Ectodermal cell (in vitro differentiated cells): ENCODE data around the gene KDM5B.

Experiments used
- H3K27ac ChIP-seq: 2 replicates; pipeline ENCODE4 v1.7.0; 2013; ENCODE audit warnings: mild to moderate bottlenecking, low read depth, low read length; ENCODE audit not compliant: insufficient read depth, poor library complexity, severe bottlenecking
- H3K27me3 ChIP-seq: 2 replicates; pipeline ENCODE4 v1.7.0; 2013; ENCODE audit warnings: mild to moderate bottlenecking, low read length; ENCODE audit not compliant: insufficient read depth, control insufficient read depth, poor library complexity, severe bottlenecking
- H3K36me3 ChIP-seq: one replicate; pipeline ENCODE4 v1.7.0; 2013; ENCODE audit warnings: low read length; ENCODE audit not compliant: control insufficient read depth, insufficient read depth
- H3K4me1 ChIP-seq: one replicate; pipeline ENCODE4 v1.7.0; 2013; ENCODE audit warnings: low read length; ENCODE audit not compliant: control insufficient read depth, insufficient read depth
- H3K4me3 ChIP-seq: 2 replicates; pipeline ENCODE4 v1.7.0; 2013; ENCODE audit warnings: low read depth, low read length, control low read depth; ENCODE audit not compliant: insufficient read depth
- H3K9me3 ChIP-seq: 2 replicates; pipeline ENCODE4 v1.7.0; 2013; ENCODE audit warnings: mild to moderate bottlenecking, low read length, moderate library complexity; ENCODE audit not compliant: control insufficient read depth
- WGBS, 2 experiments: methylation state at CpG; one replicate each; pipeline ENCODE4 v1.1.7; 2013; ENCODE audit warnings: missing lambda C conversion rate in 2 of 2; 5-methylcytosine and 5-hydroxymethylcytosine counted together

KDM5B gene

DNA sequence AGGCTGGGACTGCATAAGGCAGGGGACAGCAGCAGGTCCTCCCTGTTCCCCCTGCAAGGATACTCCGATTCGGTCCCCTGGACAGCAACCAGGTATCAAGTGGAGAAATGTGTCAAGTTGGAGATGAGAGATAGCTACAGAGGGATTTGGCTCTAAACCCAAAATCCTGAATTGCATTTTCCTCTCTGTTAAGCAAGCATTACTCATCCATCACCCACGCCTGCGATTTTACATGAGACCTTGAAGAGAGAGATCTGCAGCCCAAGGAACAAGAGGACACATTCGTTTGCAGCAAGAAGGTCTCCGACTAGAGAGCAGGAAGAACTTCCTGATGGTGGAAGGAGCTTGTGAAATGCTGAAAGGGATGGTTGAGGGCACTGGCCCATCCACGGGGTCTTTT lies 119.8 kb downstream of the KDM5B start:
- no peak overlapping the region for H3K27ac ChIP-seq
- 88 to 94% methylated on average over 7 of the region's 7 CpGs for WGBS, 2 experiments
- H3K27me3 ChIP-seq = no peaks in the 10 kb centered on the region
- H3K4me3 ChIP-seq = no peak overlapping the region
- H3K4me1 ChIP-seq = no peaks in the 10 kb centered on the region
- H3K36me3 ChIP-seq = no peaks in the 10 kb centered on the region
- H3K9me3 ChIP-seq = no peaks in the 10 kb centered on the region

DNA sequence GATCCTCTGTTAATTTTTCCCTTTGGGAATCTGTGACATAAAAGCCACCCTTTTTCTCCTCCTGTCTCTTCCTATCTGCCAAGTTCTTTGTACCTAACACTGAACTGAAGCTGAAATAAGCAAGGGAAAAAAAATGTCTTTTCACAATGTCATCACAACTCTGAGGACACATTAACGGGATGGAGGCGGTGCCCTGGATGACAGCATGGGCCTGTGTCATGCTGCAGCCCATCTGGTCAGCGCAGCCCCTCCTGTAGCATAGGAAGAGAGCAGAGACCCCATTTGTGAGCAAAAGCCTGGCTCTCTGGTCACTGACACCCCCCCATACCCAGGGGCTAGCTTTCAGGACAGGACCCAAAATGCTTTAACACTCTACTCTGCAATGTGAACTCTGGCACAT lies 120.4 kb downstream of the KDM5B start:
- 90 to 91% methylated on average over 3 of the region's 3 CpGs for WGBS, 2 experiments
- H3K36me3 ChIP-seq = no peaks in the 10 kb centered on the region
- no peaks in the 10 kb centered on the region for H3K27me3 ChIP-seq
- no peak overlapping the region for H3K4me3 ChIP-seq
- H3K9me3 ChIP-seq = no peaks in the 10 kb centered on the region
- no peaks in the 10 kb centered on the region for H3K4me1 ChIP-seq
- H3K27ac ChIP-seq = no peak overlapping the region

DNA sequence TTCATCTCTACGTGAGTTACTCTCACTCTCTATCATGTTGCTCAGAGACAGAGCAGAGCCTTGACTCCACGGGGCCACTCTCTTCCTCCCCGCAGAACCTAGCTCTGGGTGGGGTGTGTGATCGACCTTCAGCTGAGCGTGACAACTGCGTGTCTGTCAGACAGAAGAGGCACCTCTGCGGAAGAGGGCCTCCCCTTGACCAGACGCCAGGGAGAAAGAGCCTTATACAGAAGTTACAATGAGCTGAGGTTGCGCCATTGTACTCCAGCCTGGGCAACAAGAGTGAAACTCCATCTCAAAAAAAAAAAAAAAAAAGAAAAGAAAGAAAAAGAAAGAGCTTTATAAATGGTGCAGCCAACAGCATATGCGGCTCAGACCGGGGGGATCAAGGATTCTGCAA lies 120.9 kb downstream of the KDM5B start:
- H3K36me3 ChIP-seq = no peaks in the 10 kb centered on the region
- H3K27ac ChIP-seq = no peak overlapping the region
- 86 to 87% methylated on average over 10 to 11 of the region's 11 CpGs for WGBS, 2 experiments
- no peak overlapping the region for H3K4me3 ChIP-seq
- H3K9me3 ChIP-seq = no peaks in the 10 kb centered on the region
- no peaks in the 10 kb centered on the region for H3K4me1 ChIP-seq
- H3K27me3 ChIP-seq = no peaks in the 10 kb centered on the region

DNA sequence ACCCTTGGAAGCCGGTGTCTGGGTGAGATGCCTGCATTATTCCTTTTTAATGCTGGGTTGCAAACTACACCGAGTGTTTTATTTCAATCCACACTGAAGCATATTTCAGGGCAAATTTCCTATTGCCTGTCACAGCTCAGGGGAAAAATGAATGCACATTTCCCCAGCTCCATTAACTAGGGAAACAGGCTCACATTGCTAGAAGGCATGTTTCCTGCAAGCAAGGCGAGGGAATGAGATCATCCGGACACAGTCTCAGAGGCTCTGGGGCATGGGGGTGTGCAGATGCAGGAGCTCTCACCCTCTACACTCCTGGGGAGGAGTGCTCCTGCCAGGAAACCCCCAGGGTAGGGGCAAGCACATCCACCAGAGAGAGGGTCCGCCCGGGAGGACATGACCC lies 122.6 kb downstream of the KDM5B start:
- WGBS, 2 experiments = 90 to 94% methylated on average over 6 of the region's 6 CpGs
- H3K36me3 ChIP-seq = no peaks in the 10 kb centered on the region
- no peaks in the 10 kb centered on the region for H3K9me3 ChIP-seq
- H3K27me3 ChIP-seq = no peaks in the 10 kb centered on the region
- H3K27ac ChIP-seq = no peak overlapping the region
- no peak overlapping the region for H3K4me3 ChIP-seq
- H3K4me1 ChIP-seq = peaks cover 2% of the 10 kb centered on the region

DNA sequence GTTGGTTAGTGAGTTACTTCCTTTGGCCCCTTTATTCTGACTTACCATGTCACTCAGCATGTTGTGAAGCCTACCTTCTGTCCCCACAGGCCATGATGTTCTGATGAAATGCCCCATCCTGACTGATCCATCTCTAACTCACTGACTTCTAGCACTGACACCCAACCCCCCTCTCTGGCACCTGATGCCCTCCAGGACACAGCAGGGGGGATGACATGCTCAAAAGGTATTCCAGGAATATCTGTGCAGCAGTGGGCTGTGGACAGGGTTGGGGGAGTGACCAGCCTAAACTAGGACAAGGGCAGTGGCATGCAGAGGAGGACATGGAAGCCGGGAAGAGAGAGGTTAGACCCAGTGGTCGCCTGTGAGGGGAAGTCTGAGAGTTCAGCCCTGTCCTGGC lies 123.5 kb downstream of the KDM5B start:
- no peaks in the 10 kb centered on the region for H3K9me3 ChIP-seq
- no peak overlapping the region for H3K4me3 ChIP-seq
- H3K27me3 ChIP-seq = no peaks in the 10 kb centered on the region
- peaks cover 2% of the 10 kb centered on the region for H3K4me1 ChIP-seq
- no peaks in the 10 kb centered on the region for H3K36me3 ChIP-seq
- 74 to 81% methylated on average over 2 of the region's 2 CpGs for WGBS, 2 experiments
- H3K27ac ChIP-seq = no peak overlapping the region

DNA sequence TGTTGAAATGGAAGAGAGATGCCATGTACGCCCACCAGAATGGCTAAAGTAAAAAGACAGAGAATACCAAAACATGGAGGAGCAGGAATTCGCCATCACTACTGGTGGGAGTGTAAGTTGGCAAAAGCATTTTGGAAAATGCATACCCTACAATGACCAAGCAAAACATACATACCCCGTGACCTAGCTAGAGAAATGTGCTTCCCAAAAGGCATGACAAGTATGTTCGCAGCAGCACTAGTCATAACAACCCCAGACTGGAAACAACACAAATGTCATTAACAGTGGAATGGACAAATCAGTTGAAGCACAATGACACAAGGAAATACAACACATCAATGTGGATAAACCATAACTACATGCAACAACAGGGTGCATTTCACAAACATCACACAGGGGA lies 125.2 kb downstream of the KDM5B start:
- WGBS, 2 experiments = 93 to 96% methylated on average over 4 of the region's 4 CpGs
- H3K4me3 ChIP-seq = no peak overlapping the region
- no peaks in the 10 kb centered on the region for H3K36me3 ChIP-seq
- no peaks in the 10 kb centered on the region for H3K9me3 ChIP-seq
- H3K27me3 ChIP-seq = no peaks in the 10 kb centered on the region
- H3K27ac ChIP-seq = no peak overlapping the region
- peaks cover 2% of the 10 kb centered on the region for H3K4me1 ChIP-seq

DNA sequence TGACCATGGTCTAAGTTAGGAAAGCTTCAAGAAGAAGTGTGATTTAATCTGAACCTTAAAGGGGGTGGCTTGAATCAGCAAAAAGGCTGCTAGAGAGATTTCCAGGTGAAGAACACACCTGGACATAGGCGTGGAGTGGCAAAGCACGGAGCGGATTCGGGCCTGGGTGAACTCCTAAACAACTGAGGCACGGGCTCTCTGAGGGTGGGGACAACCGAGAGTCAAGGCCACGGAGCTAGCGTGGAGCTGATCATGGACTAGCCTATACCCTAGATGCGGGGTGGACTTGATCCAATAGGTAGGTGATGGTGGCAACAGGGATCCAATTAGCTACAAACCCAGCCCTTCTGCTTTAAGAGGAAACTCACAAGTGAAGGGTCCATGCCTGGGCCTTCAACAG lies 125.7 kb downstream of the KDM5B start:
- Histone ChIP-seq H3K4me3 (no peak overlapping the region), H3K4me1 (peaks cover 2% of the 10 kb centered on the region), H3K36me3 (no peaks in the 10 kb centered on the region), H3K9me3 (no peaks in the 10 kb centered on the region), H3K27ac (no peak overlapping the region), H3K27me3 (no peaks in the 10 kb centered on the region)
- 97 to 98% methylated on average over 9 of the region's 9 CpGs for WGBS, 2 experiments

DNA sequence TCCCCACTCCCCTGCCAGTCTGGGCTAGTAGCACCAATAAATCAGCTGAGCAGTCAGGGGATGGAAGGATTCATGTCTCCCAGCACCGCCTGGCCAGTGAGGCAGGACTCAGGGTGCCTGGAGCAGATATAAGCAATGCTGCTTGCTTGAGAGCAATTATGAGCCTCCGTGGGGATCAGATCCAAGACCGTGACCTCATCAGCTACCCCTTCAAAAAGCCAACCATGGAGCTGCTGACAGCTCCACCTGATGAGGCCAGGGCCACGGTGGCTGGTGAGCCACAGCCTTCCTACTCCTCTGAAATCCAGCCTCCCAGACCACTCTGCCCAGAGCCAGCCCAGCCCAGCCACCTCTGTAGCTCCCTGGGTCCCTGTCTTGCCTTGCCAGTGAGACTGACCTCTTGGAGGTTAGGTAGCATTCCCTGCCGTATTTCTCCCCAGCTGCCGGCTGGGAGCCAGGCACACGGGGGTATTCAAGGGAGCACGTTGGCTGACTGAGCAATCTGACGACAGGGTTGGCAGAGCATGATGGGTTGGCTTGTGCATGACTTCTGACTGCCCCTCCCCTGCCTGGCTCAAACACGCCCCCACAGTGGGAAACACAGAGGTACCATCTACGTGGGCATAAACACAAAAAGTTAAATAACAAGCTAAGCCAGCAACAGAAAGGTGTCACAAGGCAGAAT lies 126.3 kb downstream of the KDM5B start:
- no peaks in the 10 kb centered on the region for H3K27me3 ChIP-seq
- 86% methylated on average over 11 of the region's 11 CpGs for WGBS, 2 experiments
- H3K36me3 ChIP-seq = no peaks in the 10 kb centered on the region
- H3K4me1 ChIP-seq = peaks cover 2% of the 10 kb centered on the region
- H3K9me3 ChIP-seq = no peaks in the 10 kb centered on the region
- H3K27ac ChIP-seq = no peak overlapping the region
- no peak overlapping the region for H3K4me3 ChIP-seq

DNA sequence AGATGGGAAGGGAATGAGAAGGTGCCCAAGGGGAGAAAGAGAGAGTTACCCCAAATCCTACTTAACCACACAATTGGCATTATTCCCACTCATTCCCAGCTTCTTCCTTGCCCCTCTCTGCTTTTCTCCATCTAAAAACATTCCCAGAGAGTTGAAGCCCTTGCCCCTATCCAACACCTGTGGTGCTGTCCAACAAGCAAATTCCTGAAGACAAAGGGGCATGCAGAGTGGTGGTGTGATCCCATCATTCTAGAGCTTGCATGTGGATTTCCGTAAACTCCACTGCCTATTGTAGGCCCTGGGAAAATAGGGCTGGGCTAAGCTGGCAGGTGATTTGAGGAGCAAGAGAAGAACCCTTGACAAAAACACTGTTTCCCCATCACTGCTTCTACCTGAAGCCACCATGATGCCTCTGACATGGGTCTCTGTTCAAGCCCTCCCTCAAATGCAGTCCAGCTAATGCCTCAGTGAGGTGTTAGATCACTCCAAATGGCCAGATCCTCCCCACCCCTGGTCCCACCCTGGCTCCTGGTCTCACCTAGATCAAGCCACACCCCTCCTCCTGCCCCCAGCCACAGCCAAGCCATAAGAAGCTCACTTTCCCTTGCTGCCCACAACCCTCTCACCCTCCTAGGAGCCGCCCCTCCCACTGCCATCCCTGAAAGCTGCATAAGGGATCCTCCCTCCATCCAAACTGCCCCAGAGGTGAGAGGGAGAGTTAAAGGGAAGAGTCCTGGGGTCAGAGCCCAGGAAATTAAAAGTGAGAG lies 127.5 kb downstream of the KDM5B start:
- Histone ChIP-seq H3K27me3 (no peaks in the 10 kb centered on the region), H3K9me3 (no peaks in the 10 kb centered on the region), H3K4me3 (no peak overlapping the region), H3K4me1 (peaks cover 2% of the 10 kb centered on the region), H3K36me3 (no peaks in the 10 kb centered on the region), H3K27ac (no peak overlapping the region)
- WGBS, 2 experiments = 56 to 66% methylated on average over 2 of the region's 2 CpGs

DNA sequence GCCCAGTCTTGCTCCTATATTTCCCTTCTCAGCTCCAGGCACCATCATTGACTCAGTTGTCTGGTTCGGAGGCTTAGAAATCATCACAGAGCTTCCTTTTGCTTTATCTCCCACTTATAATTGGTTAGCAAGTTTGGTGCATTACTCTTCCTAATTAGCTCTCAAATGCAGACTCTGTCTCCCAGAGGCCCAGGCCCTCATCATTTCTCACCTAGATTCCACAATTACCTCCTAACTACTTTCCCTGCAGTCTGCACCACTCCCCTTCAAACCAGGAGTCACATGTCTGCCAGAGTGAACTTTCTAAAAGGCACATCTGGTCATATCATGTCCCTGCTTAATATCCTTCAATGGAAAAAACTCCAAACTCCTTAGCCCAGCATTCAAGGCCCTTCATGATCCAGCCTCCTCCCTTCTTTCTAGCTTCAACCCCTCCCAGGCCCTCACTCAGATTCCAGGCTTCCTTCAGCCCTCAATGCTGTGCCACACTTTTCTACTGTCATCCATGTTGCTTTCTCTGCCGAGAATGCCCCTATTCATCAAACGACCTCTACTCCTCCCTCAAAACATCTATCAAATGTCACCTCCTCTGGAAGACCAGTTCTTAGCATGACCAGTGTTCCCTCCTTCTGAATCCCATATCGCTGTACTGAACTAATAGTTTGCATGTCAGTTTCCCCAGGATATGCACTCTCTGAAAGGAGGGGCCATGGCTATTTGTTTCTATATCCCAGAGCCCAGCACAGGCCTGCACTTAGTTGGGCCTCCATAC lies 128.6 kb downstream of the KDM5B start:
- WGBS, 2 experiments = 85 to 87% methylated on average over 4 of the region's 4 CpGs
- peaks cover 2% of the 10 kb centered on the region for H3K4me1 ChIP-seq
- no peaks in the 10 kb centered on the region for H3K36me3 ChIP-seq
- H3K27me3 ChIP-seq = no peaks in the 10 kb centered on the region
- H3K27ac ChIP-seq = no peak overlapping the region
- no peaks in the 10 kb centered on the region for H3K9me3 ChIP-seq
- no peak overlapping the region for H3K4me3 ChIP-seq
